ENCODE results near the gene DNAJA4. TPM values are rescaled to one million over a fixed set of nuclear protein-coding genes. Genes with fewer than 3 reads are reported as not detected.

DNAJA4 gene
- total and polyA plus RNA-seq, 12 donors, result 11.7 to 43.5 (median 21.8) TPM

DNA sequence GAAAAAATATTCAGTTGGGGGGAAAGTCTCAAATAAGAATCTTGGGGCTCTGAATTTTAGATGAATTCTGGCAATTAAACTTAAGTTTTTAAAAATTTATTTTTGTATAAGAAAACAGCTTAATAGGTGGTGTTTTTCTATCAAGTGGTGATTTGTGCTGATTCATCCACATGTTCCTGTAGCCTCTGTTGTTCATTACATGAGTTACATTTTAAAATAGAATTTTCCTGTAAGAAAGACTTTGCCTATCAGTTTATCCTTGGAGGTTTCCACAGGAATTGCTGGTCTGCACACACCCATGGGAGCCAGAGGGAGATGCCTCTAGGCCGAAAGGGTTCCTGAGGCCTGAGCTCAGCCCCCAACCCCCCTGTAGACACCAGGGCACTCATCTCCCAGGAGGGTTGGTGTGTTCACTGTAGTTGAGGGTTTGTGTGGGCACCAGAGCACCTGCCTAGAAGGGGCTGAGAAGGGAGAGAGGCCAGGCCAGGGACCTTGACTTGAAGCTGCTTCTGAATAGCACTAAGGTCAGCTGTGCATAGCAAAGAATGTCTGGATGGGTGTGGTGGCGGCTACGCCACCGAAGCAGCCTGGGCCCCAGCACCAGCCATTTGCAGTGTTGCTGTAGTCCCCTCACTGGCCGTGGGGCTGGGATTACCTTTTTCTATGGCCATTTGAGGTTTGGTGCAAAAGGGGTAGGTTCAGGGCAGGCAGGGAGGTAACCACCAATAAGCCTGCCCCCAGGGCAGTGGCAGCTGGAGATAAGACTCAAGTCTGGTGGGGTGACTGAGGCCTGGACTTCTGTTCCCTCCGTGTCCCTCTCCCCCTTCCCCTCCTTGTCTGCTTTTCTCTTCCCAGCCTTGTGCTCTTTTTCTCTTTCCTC, 11.9 kb downstream of the DNAJA4 start:
- TF ChIP-seq POLR2A (IDR thresholded peaks at IDR 0.05) (no peak), CTCF (IDR thresholded peaks at IDR 0.05) (no peak)
- Histone ChIP-seq H3K4me1 (replicated peaks in 1 of 2) (peaks cover 0 to 5% of the 10 kb centered on the region in 2 donors), H3K36me3 (replicated peaks in 1 of 2) (peaks cover 0 to 40% of the 10 kb centered on the region in 2 donors), H3K27me3 (no peaks in the 10 kb centered on the region), H3K27ac (peak overlapping the region in 1 of 5 donors; percentile 41), H3K9me3 (replicated peaks in 1 of 3) (no peaks in the 10 kb centered on the region), H3K4me3 (no peak overlapping the region)
- 87 to 92% (median 91%) methylated on average over 6 of the region's 6 CpGs for WGBS, 4 donors
- intact Hi-C loops (cut with DNase I), result no loop called here
- DNase-seq, result no peak

GRCh38 chr15:78280319-78281072, 16.1 kb downstream of the DNAJA4 start:
- no peak overlapping the region for H3K27ac ChIP-seq
- H3K36me3 ChIP-seq (replicated peaks in 1 of 2), result peaks cover 0 to 59% of the 10 kb centered on the region in 2 donors
- no peaks in the 10 kb centered on the region for H3K27me3 ChIP-seq
- H3K9me3 ChIP-seq (replicated peaks in 1 of 3), result no peaks in the 10 kb centered on the region
- no peak overlapping the region for H3K4me3 ChIP-seq
- intact Hi-C loops (cut with DNase I), result no loop called here
- 91 to 92% (median 92%) methylated on average over 13 of the region's 13 CpGs for WGBS, 4 donors
- DNase-seq, result no peak
- no peak for TF ChIP-seq POLR2A (IDR thresholded peaks at IDR 0.05)
- TF ChIP-seq CTCF (IDR thresholded peaks at IDR 0.05), result no peak
- peaks cover 0 to 5% of the 10 kb centered on the region in 2 donors for H3K4me1 ChIP-seq (replicated peaks in 1 of 2)

DNA sequence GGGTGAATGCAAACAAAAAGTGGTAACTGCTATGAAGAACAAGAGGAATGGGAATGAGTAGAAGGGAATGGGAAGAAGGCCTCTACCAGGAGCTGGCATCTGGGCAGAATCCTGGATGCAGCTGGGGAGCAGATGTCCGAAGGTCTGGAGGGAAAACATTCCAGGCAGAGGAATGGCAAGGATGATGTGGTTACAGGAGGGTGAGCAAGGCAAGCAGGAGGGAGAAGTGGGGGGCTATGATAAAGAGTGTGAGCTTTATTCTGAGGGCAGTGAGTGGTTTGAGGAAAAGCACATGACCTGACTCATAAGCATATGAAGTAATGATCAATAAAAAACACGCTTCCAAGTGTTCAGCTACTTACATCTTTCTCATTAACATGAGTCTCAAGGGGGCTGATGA, 18.0 kb downstream of the DNAJA4 start:
- H3K36me3 ChIP-seq (replicated peaks in 1 of 2), result peaks cover 0 to 73% of the 10 kb centered on the region in 2 donors
- 82 to 91% (median 86%) methylated on average over 2 of the region's 2 CpGs for WGBS, 4 donors
- H3K9me3 ChIP-seq (replicated peaks in 1 of 3), result no peaks in the 10 kb centered on the region
- no peak for TF ChIP-seq POLR2A (IDR thresholded peaks at IDR 0.05)
- no peak for TF ChIP-seq CTCF (IDR thresholded peaks at IDR 0.05)
- DNase-seq, result no peak
- no peak overlapping the region for H3K4me3 ChIP-seq
- intact Hi-C loops (cut with DNase I), result no loop called here
- no peaks in the 10 kb centered on the region for H3K4me1 ChIP-seq (replicated peaks in 1 of 2)
- H3K27ac ChIP-seq, result no peak overlapping the region
- H3K27me3 ChIP-seq, result no peaks in the 10 kb centered on the region

DNA sequence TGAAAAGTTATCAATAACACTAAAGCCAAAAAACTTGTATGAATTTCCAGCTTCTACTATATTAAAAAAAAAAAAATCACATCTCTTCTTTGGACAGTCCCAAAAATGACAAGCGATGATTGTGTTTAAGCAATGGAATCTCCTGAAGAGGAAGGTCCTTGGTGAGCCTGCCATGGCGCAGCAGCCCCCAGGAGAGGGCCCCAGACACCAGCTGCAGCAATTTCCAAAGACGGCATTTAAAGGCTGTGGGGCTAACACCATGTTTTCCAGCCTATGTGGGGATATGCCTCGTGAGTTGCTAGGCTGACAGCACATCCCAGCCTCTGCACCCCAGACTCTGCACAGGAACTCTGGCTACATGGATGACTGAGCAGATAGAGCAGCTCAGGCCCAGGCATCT, 20.4 kb downstream of the DNAJA4 start:
- Histone ChIP-seq H3K4me3 (no peak overlapping the region), H3K9me3 (replicated peaks in 1 of 3) (no peaks in the 10 kb centered on the region), H3K4me1 (replicated peaks in 1 of 2) (no peaks in the 10 kb centered on the region), H3K36me3 (replicated peaks in 1 of 2) (peaks cover 0 to 78% of the 10 kb centered on the region in 2 donors), H3K27me3 (no peaks in the 10 kb centered on the region), H3K27ac (no peak overlapping the region)
- no peak for TF ChIP-seq CTCF (IDR thresholded peaks at IDR 0.05)
- no peak for TF ChIP-seq POLR2A (IDR thresholded peaks at IDR 0.05)
- intact Hi-C loops (cut with DNase I), result no loop called here
- WGBS, 4 donors, result 84 to 92% (median 85%) methylated on average over 3 to 4 of the region's 4 CpGs
- DNase-seq, result no peak
